GM13976 (cell line): ENCODE measurements around the gene PHYKPL.
A peak's percentile ranks its signal among the peaks of the same experiment; 100 is the strongest.

Experiments used
- DNase-seq: peaks from one replicate; pipeline ENCODE4 v3.0.0; 2012; ENCODE audit warnings: low spot score
- CTCF ChIP-seq: IDR thresholded peaks from 2 replicates; pipeline ENCODE4 v1.5.1; 2012; ENCODE audit warnings: borderline replicate concordance, mild to moderate bottlenecking; ENCODE audit not compliant: insufficient read depth; ENCODE audit errors: extremely low read depth, missing control alignments, control extremely low read depth
- in situ Hi-C: fragments of 300-500 bp; cut with MboI; formaldehyde crosslinking; loops from one replicate; pipeline ENCODE4 v1.12.0; 2022; ENCODE audit warnings: low sequenced_read_pairs, mixed read lengths, inconsistent platforms; ENCODE audit not compliant: unreplicated experiment

The PHYKPL gene

GRCh38 chr5:178232124-178232919 lies at the start of gene PHYKPL:
PHYKPL (minus strand) TSS chr5:178232802; CDS start chr5:178232550, 252 bp downstream.
- peak; percentile 86 for DNase-seq

GRCh38 chr5:178282391-178282790 lies 49.8 kb upstream of the PHYKPL start:
- in situ Hi-C loops: loop anchor here (10.0 to 25.0 kb wide), 2 partner anchors 272 to 1205 kb away; no protein-coding TSS in a partner anchor

More at GRCh38 chr5:178232124-178232919, at the start of gene PHYKPL:
- no peak for TF ChIP-seq CTCF
- in situ Hi-C loops: no loop called here

GRCh38 chr5:178281331-178281730 lies 48.7 kb upstream of the PHYKPL start:
- in situ Hi-C loops: loop anchor here (10.0 to 25.0 kb wide), 2 partner anchors 273 to 1206 kb away; no protein-coding TSS in a partner anchor
- TF ChIP-seq CTCF: no peak
- no peak for DNase-seq

More at GRCh38 chr5:178282391-178282790, 49.8 kb upstream of the PHYKPL start:
- TF ChIP-seq CTCF: no peak
- no peak for DNase-seq

GRCh38 chr5:178280631-178281030 lies 48.0 kb upstream of the PHYKPL start:
- TF ChIP-seq CTCF: no peak
- in situ Hi-C loops: loop anchor here (10.0 to 25.0 kb wide), 2 partner anchors 274 to 1207 kb away; no protein-coding TSS in a partner anchor
- no peak for DNase-seq

- in situ Hi-C loops: loop anchor here (10.0 to 25.0 kb wide), 2 partner anchors 275 to 1207 kb away; no protein-coding TSS in a partner anchor
- TF ChIP-seq CTCF: peak; percentile 95
- peak; percentile 93 for DNase-seq
These were observed 47.3 kb upstream of the PHYKPL start for GRCh38 chr5:178279723-178280438.

GRCh38 chr5:178279026-178279722 lies 46.6 kb upstream of the PHYKPL start:
- in situ Hi-C loops: loop anchor here (25.0 kb wide), 1 partner anchor 1208 kb away; no protein-coding TSS in a partner anchor
- DNase-seq: no peak
- no peak for TF ChIP-seq CTCF
